Measurements from ENCODE around the gene ZFAND3.

- TF ChIP-seq POLR2A (IDR thresholded peaks at IDR 0.05; ENCODE audit: low read length) (no peak), GATA1 (IDR thresholded peaks at IDR 0.05; ENCODE audit: low read depth, low read length) (no peak)
Observed at GRCh38 chr6:38179300-38179699, 359.8 kb downstream of the ZFAND3 start.

Measured in erythroblast (primary cell).